Kidney tubule cell (primary cell): ENCODE measurements around the gene DHODH.

Experiments
- DNase-seq: peaks from one replicate; pipeline ENCODE4 v3.0.0-alpha.2; 2018; ENCODE audit warnings: low spot score

Gene DHODH

GRCh38 chr16:72013888-72014581, 5.5 kb downstream of the DHODH start:
- DNase-seq, result no peak

- DNase-seq, result no peak
These were observed 6.1 kb downstream of the DHODH start for GRCh38 chr16:72014675-72015074.

GRCh38 chr16:72015124-72015523, 6.6 kb downstream of the DHODH start:
- no peak for DNase-seq

DNA sequence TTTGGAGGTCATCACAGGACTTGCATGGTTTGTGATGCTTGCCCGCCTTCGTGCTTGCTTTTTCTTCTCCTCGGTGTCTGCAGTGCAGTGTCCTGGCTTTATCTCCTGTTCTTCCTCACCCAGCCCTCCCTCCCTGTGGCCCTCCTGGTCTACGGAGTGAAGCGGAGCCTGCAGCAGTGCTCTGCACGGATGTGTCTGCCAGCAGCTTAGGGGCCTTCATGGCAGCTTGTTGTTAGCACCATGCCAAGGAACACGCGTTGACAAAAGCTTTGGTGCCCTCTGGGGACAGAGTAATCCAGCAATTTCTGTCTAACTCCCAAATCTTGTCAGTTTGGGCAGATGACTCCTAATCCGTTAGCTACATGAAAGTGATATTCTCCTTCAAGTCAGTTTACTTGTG, 9.9 kb downstream of the DHODH start:
- DNase-seq, result no peak

- DNase-seq, result no peak
These were observed 12.5 kb downstream of the DHODH start for GRCh38 chr16:72021043-72021442.

DNA sequence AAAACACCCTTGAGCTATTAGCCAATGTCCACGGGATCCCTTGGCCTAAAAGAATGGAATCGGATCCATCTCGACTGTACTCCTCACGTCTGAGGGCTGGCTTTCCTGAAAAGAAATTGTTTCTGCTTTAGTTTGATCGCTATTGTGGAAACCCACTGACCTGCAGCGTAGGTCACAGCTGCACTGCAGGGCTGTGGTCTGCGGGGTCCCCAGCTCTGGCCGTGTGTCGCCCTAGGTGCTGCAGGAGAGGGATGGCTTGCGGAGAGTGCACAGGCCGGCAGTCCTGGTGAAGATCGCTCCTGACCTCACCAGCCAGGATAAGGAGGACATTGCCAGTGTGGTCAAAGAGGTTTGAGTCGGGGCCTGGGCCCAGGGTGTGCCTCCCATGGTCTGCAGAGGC, 13.6 kb downstream of the DHODH start:
- DNase-seq, result no peak

DNA sequence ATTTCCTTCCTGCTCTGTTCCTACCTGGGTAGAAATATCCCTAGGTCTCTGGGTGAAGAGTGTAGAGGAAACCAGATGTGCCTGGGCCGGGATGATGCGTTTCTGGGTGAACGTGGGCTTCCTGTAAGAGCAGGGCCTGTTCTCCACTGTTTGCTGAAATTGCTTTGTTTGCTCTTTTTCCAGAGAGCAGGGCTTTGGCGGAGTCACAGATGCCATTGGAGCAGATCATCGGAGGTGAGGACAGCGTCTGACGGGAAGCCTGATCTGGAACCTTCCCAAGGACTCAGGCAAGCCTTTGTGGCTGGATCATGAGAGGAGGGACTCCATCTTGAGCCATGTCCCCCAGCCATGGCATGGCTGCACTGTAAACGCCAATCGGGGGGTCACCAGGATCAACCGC, 15.4 kb downstream of the DHODH start:
- DNase-seq, result no peak

GRCh38 chr16:72024862-72025382, 16.4 kb downstream of the DHODH start:
- no peak for DNase-seq

- no peak for DNase-seq
These were observed 17.0 kb downstream of the DHODH start for GRCh38 chr16:72025404-72026114.

- DNase-seq, result no peak
These were observed 19.3 kb downstream of the DHODH start for GRCh38 chr16:72027669-72028378.

GRCh38 chr16:72029567-72030271, 21.2 kb downstream of the DHODH start:
- DNase-seq, result no peak

DNA sequence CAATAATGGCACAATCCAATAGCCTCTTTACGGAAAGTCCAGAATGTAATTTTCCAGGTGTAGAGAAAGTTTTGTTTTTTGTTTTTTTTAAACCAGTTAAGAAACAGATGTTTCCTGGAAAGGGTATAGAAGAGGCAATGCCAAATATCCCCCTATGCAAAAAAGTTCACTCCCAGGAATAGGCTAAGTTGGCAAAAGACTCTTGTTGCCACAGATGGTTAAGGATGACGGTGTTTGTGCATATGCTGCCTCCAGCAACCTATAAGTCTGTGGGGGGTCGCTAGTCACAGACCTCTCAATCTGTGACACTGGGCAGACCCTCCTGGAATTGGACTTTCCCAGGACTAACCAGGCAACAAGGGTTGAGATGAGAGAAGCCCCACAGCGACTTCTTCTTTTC, 24.9 kb downstream of the DHODH start:
- DNase-seq, result no peak

GRCh38 chr16:72036098-72036497, 27.6 kb downstream of the DHODH start:
- DNase-seq, result no peak

DNA sequence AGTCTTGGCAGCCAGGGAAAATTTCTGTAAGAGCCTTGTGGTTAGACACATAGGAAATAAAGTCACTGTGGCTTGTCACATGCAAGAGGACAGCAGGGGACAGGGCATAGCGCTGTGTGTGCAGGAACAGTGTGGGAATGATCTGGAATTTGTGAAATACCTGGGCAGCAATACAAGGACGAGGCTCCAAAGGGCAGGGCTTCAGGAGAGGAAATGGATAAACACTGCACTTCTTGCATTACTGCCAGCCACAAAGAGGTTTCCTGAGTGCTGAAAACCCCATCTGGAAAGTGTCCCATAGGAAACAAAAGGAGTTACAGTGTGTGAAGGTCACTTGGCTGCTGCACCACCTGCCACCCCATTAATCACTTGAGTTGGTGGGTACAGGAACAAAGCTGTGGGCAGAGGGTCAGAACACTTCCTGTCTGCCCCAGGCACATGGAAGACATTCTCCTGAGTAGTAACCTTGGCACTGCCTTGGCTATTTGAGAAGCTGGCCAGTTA, 33.7 kb downstream of the DHODH start:
- no peak for DNase-seq

DNA sequence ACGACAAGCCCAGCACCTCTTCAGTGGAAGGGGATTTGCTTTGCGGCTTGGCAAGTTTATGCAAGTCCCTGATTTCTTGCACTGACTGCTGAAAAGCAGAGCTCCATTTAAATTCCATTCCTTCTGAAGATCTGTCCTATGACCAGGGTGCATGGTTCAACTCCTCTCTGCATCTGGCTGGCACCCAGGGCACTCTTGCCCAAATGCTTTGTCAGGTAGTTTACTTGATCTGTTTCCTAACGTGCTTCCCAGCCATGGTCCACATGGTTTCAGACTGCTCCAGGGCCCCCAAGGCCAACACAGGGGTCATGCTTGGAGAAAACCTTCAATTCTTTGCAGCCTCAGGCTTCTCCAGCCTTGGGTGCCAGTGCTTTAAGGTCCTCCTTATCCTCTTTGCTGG, 34.5 kb downstream of the DHODH start:
- DNase-seq, result no peak

DNA sequence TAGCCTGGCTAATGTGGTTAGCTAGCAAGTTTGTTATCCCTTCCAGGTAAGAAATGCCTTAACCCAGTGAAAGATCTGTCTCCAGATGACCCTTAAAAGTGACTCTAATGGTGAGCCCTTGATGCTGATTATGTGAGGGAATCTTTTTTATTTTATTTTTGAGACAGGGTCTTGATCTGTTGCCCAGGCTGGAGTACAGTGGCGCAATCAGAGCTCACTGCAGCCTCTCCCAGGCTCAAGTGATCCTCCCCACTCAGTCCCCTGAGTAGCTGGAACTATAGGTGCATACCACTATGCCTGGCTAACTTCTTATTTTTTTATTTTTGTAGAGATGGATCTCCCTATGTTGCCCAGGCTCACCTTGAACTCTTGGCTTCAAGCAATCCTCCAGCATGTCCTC, 35.0 kb downstream of the DHODH start:
- no peak for DNase-seq

- no peak for DNase-seq
These were observed 35.8 kb downstream of the DHODH start for GRCh38 chr16:72044296-72044695.

GRCh38 chr16:72044825-72045359, 36.3 kb downstream of the DHODH start:
- DNase-seq, result no peak

DNA sequence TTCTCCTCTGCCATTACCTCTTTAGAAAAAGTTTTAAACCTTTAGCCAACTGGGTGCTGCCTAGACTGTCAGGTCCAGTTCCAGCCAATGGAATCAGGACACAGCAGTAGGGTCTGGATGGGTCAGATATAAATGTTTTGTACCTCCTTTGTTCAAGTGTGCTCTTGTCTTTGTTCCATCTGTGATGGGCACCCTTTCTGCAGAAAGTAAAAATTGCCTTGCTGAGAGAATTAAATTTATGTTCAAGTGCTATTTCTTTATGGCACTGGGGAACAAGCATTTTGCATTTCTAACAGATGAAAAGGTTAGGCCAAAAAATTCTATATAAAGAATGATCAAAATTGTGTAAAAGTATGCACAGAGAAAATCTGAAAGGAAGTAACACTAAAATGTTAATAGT, 40.6 kb downstream of the DHODH start:
- no peak for DNase-seq

DNA sequence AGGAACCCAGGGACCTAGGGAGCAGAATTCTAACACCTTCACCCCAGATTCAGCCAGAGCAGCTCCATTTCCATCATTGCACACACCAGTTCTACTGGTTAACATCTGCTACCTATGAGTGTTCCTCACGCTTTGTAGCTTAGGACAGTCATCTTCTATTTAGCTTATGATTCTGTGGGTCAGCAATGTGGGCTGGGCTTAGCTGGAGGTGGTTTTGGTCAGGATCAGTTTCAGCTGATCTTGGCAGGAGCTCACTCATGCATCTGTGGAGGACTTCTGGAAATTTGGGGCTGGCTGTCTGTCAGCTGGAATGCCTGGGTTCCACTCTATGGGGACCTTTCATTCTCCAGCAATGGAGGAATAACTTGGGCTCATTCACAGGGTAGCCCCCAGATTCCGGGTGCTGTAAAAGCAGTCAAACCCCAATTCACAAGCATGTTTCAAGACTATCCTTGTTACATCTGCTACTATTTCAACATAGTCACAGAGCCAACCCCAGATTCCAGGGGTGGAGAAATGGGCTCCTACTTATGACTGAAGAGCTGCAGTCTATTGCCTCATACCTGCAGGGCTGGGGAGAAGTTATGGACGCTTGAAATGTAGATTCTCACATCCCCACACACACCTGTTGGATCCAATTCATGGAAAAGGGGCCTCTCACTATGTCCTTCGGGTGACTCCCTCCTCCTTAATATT, 42.4 kb downstream of the DHODH start:
- peak; percentile 36 for DNase-seq

DNA sequence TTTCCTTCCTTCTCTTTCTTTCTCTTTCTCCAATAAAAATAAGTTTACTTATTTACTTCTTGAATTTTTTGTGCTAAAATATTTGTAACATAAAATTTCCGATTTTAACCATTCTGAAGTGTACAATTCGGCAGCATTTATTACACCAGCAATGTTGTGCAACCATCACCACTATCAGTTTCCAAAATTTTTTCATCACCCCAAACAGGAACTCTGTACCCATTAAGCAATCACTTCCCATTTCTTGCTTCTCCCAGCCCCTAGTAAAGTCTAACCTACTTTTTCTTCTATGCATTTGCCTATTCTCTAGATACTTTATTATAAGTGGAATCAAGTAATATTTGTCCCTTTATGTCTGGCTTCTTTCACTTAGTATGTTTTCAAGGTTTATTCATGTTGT, 43.3 kb downstream of the DHODH start:
- no peak for DNase-seq
